Measurements from ENCODE around the gene CEPT1. TPM values are rescaled to one million over a fixed set of nuclear protein-coding genes. Genes with fewer than 3 reads are reported as not detected.

CEPT1 gene
- total RNA-seq, 4 donors from 2014 or later, result 32.2 to 53.8 (median 51.7) TPM

DNA sequence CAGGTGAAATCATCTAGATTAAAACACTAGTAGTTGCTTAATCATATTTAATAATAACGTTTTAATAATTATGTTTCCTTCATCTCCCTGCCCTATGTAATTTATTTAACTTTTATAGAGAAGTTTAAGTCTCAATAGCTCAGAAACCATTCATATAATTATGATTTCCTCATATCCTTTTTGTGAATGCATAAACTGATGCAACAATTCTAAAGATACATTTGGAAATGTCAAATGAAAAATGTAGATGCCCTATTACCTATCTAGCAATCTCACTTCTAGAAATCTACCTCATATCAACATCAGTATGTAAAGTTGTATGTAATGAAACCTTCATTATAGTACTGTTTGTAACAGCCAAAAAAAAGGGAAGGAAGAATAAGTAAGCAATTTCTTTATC is 10.6 kb upstream of the CEPT1 start:
- TF ChIP-seq CTCF (IDR thresholded peaks at IDR 0.05) (no peak), POLR2A (IDR thresholded peaks at IDR 0.05) (no peak)
- Histone ChIP-seq H3K4me1 (no peaks in the 10 kb centered on the region), H3K27ac (no peak overlapping the region), H3K36me3 (peaks cover 0 to 5% of the 10 kb centered on the region in 2 donors), H3K27me3 (no peaks in the 10 kb centered on the region), H3K9me3 (no peaks in the 10 kb centered on the region), H3K4me3 (replicated peaks in 1 of 3) (no peak overlapping the region)
- no peak for DNase-seq
- intact Hi-C loops (cut with DNase I), result no loop called here
- WGBS, 2 donors, result 68 to 70% methylated on average over 1 of the region's 1 CpG

DNA sequence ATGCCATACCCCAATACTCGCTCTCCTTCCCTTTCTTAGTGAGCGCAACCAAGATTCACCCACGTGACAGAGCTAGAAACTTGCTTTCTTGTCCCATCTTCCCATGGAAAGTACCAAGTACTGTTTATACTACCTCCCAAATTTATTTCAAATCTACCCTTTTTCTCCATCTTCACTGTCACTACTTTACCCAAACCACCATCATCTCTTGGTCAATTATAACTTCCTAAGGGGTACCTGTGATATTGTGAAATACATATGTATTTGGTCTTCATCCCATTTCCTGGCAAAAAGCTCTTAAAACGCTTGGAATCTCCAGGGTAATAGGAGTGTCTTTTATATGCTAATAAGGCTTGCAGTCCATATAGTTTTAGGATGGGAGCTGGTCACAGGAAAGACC is 8.3 kb upstream of the CEPT1 start:
- no peak overlapping the region for H3K4me3 ChIP-seq (replicated peaks in 1 of 3)
- no peak for DNase-seq
- no peaks in the 10 kb centered on the region for H3K36me3 ChIP-seq
- no peaks in the 10 kb centered on the region for H3K27me3 ChIP-seq
- TF ChIP-seq CTCF (IDR thresholded peaks at IDR 0.05) (no peak), POLR2A (IDR thresholded peaks at IDR 0.05) (no peak)
- 90 to 94% methylated on average over 4 of the region's 4 CpGs for WGBS, 2 donors
- H3K4me1 ChIP-seq, result no peaks in the 10 kb centered on the region
- no peak overlapping the region for H3K27ac ChIP-seq
- no peaks in the 10 kb centered on the region for H3K9me3 ChIP-seq
- intact Hi-C loops (cut with DNase I), result no loop called here

- WGBS, 2 donors, result 88 to 94% methylated on average over 1 of the region's 1 CpG
- Histone ChIP-seq H3K27ac (no peak overlapping the region), H3K36me3 (no peaks in the 10 kb centered on the region), H3K4me1 (peaks cover 0 to 6% of the 10 kb centered on the region in 2 donors), H3K9me3 (no peaks in the 10 kb centered on the region), H3K4me3 (replicated peaks in 1 of 3) (no peak overlapping the region), H3K27me3 (no peaks in the 10 kb centered on the region)
- intact Hi-C loops (cut with DNase I), result no loop called here
- TF ChIP-seq POLR2A (IDR thresholded peaks at IDR 0.05) (no peak), CTCF (IDR thresholded peaks at IDR 0.05) (no peak)
- DNase-seq, result no peak
Measured at GRCh38 chr1:111133866-111134265, 6.2 kb upstream of the CEPT1 start.

DNA sequence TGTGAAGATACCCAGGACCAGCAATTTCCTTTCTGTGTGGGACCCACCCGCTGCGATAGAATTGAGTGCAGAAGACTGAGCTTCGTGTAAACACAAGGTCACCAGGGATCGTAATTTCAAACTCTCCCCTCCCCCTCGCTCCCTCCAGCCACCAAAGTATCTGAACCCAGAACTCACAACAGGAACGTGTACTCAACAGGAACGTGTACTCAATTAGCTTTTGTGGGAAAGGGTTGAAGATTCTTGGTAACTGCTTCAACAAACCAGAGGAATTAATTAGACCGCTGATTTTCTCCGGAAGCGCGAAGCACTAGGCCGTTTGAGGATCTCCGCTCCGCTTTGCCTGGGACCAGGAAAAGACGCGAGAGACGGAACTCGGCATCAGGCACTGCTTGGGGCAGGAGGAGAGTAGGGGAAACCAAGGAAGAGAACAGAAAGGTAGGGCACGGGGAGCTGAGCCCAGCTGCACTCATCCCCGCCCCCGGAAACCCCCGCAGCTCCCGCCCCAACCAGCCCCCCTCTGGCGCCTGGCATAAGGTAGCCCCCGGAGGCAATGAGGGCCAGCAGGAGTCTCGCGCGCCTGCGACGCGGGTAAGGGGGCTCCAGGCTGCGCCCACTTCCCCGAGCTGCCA is 583 bp upstream of the CEPT1 start:
- Histone ChIP-seq H3K9me3 (no peaks in the 10 kb centered on the region), H3K4me3 (replicated peaks in 1 of 3) (peak overlapping the region; percentile 44 to 73 (median 66)), H3K4me1 (peaks cover 9 to 14% of the 10 kb centered on the region in 2 donors), H3K27me3 (no peaks in the 10 kb centered on the region), H3K36me3 (no peaks in the 10 kb centered on the region), H3K27ac (peak overlapping the region; percentile 68 to 92 (median 80))
- peak; percentile 40 to 42 for DNase-seq
- intact Hi-C loops (cut with DNase I), result no loop called here
- TF ChIP-seq POLR2A (IDR thresholded peaks at IDR 0.05), result no peak
- TF ChIP-seq CTCF (IDR thresholded peaks at IDR 0.05), result no peak
- WGBS, 2 donors, result 0% methylated on average over 20 to 31 of the region's 33 CpGs

DNA sequence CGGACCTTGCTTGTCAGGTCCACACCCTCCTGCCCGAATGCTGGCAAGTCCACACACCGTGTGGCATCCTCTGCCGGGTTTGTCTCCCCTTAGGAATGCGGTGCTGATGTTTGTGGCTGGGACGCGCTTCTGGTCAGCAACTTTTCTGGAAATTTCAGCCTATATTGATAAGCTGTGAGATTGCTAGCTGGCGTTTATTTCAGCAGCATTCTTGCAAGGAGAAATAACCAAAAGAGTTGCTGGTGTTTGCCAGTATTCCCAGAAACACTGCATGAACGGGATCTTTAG is 601 bp downstream of the CEPT1 start:
- TF ChIP-seq CTCF (IDR thresholded peaks at IDR 0.05) (no peak), POLR2A (IDR thresholded peaks at IDR 0.05) (no peak)
- peak overlapping the region; percentile 44 to 73 (median 66) for H3K4me3 ChIP-seq (replicated peaks in 1 of 3)
- peaks cover 9 to 14% of the 10 kb centered on the region in 2 donors for H3K4me1 ChIP-seq
- H3K27ac ChIP-seq, result peak overlapping the region; percentile 68 to 92 (median 80)
- H3K36me3 ChIP-seq, result no peaks in the 10 kb centered on the region
- no peaks in the 10 kb centered on the region for H3K27me3 ChIP-seq
- WGBS, 2 donors, result 0% methylated on average over 8 to 9 of the region's 9 CpGs
- intact Hi-C loops (cut with DNase I), result no loop called here
- DNase-seq, result peak in 1 of 2 donors; percentile 53
- no peaks in the 10 kb centered on the region for H3K9me3 ChIP-seq

All from thyroid gland (tissue), 4 donors.